ENCODE results near the gene EPGN.

DNA sequence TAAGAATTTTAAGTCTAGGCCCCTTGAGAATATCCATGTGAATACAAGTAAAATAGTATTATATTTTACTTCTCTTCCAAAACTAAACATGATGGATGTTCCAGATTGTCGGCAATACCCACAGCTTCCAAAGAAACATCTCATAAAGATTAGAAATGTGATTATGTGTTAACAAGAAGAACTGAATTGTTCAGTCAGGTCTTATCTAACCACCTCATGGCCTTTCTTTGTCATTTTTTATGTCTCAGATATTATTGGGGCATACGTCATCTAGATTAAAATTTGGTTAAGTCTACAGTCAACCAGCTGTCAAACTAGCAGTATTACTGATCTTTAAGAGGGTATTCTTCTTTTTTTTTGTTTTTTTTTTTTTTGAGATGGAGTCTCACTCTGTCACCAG, 10.0 kb downstream of the EPGN start:
- no peak for TF ChIP-seq EZH2 (IDR thresholded peaks at IDR 0.05; ENCODE audit: low read length, missing control alignments)
- TF ChIP-seq, protein P1, sequence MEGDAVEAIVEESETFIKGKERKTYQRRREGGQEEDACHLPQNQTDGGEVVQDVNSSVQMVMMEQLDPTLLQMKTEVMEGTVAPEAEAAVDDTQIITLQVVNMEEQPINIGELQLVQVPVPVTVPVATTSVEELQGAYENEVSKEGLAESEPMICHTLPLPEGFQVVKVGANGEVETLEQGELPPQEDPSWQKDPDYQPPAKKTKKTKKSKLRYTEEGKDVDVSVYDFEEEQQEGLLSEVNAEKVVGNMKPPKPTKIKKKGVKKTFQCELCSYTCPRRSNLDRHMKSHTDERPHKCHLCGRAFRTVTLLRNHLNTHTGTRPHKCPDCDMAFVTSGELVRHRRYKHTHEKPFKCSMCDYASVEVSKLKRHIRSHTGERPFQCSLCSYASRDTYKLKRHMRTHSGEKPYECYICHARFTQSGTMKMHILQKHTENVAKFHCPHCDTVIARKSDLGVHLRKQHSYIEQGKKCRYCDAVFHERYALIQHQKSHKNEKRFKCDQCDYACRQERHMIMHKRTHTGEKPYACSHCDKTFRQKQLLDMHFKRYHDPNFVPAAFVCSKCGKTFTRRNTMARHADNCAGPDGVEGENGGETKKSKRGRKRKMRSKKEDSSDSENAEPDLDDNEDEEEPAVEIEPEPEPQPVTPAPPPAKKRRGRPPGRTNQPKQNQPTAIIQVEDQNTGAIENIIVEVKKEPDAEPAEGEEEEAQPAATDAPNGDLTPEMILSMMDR (conservative IDR thresholded peaks at IDR 0.05 in 1 of 2, IDR thresholded peaks at IDR 0.05 in 1 of 2; ENCODE audit: low read depth in 1 of 2, low read length in 2 of 2), result no peak

Measured in fibroblast of lung (primary cell).